ENCODE data around the gene FBXL14.

Gene FBXL14

GRCh38 chr12:1575408-1576401 is 18.7 kb downstream of the FBXL14 start:
- H3K27ac ChIP-seq = no peak overlapping the region
- no peak for DNase-seq (ENCODE audit: low spot score)
- POLR2A ChIA-PET (ENCODE audit: low non-redundant PET) = no interaction called here
- TF ChIP-seq CTCF (conservative IDR thresholded peaks at IDR 0.05; ENCODE audit: low read depth) = no peak
- CTCF ChIA-PET = interaction anchor here (0.7 kb wide), 2 partner anchors 457 to 930 kb away, joined by 3 read pairs; no protein-coding TSS in a partner anchor

GRCh38 chr12:1574865-1575259 is 19.5 kb downstream of the FBXL14 start:
- ChIA-PET POLR2A (ENCODE audit: low non-redundant PET) (no interaction called here), CTCF (interaction anchor here (0.6 to 0.7 kb wide), 2 partner anchors 365 to 457 kb away, joined by 3 read pairs; no protein-coding TSS in a partner anchor)
- no peak for TF ChIP-seq CTCF (conservative IDR thresholded peaks at IDR 0.05; ENCODE audit: low read depth)
- DNase-seq (ENCODE audit: low spot score) = no peak
- H3K27ac ChIP-seq = no peak overlapping the region

GRCh38 chr12:1573960-1574864 is 20.2 kb downstream of the FBXL14 start:
- ChIA-PET POLR2A (ENCODE audit: low non-redundant PET) (interaction anchor here (0.6 kb wide), 1 partner anchor 288 kb away, joined by 8 read pairs; no protein-coding TSS in a partner anchor), CTCF (interaction anchor here (0.6 kb wide), 1 partner anchor 364 kb away, joined by 3 read pairs; no protein-coding TSS in a partner anchor)
- no peak overlapping the region for H3K27ac ChIP-seq
- TF ChIP-seq CTCF (conservative IDR thresholded peaks at IDR 0.05; ENCODE audit: low read depth) = no peak
- no peak for DNase-seq (ENCODE audit: low spot score)

GRCh38 chr12:1572731-1573130 is 21.6 kb downstream of the FBXL14 start:
- TF ChIP-seq CTCF (conservative IDR thresholded peaks at IDR 0.05; ENCODE audit: low read depth) = no peak
- POLR2A ChIA-PET (ENCODE audit: low non-redundant PET) = no interaction called here
- H3K27ac ChIP-seq = no peak overlapping the region
- CTCF ChIA-PET = no interaction called here
- no peak for DNase-seq (ENCODE audit: low spot score)

- CTCF ChIA-PET = interaction anchor here (0.6 kb wide), 1 partner anchor 9 kb away, joined by 5 read pairs; no protein-coding TSS in a partner anchor
- no peak for DNase-seq (ENCODE audit: low spot score)
- no peak for TF ChIP-seq CTCF (conservative IDR thresholded peaks at IDR 0.05; ENCODE audit: low read depth)
- H3K27ac ChIP-seq = no peak overlapping the region
- POLR2A ChIA-PET (ENCODE audit: low non-redundant PET) = no interaction called here
Measured at GRCh38 chr12:1567852-1568251, 26.5 kb downstream of the FBXL14 start.
